PC-9 (cell line): ENCODE results near the gene TRABD. TPM values are rescaled to one million over a fixed set of nuclear protein-coding genes. Genes with fewer than 3 reads are reported as not detected.

ENCODE experiments used
- BruUV-seq: library from RNA; stranded (reverse); fragments of 400-500 nt; replicated peaks from 2 replicates; lab custom pipeline; 2021; lab: Mats Ljungman, UMichigan
- CTCF ChIA-PET: fragments of 300-600 bp; sonication (Branson Sonifier 250); formaldehyde crosslinking; loops from one replicate; lab custom pipeline; 2022; ENCODE audit warnings: antibody characterized with exemption; lab: Charles Lee
- POLR2A ChIA-PET: fragments of 300-600 bp; sonication (Branson Sonifier 250); formaldehyde crosslinking; loops from one replicate; lab custom pipeline; 2022; ENCODE audit warnings: antibody characterized with exemption; ENCODE audit not compliant: unreplicated experiment; lab: Charles Lee
- DNase-seq, 2 experiments: peaks; one replicate each; pipeline versions ENCODE4 v3.0.0 to v3.0.0-alpha.2; 2015 to 2022; ENCODE audit warnings: mixed read lengths in 1 of 2
- H2AFZ ChIP-seq: fragments of 200-600 bp; sonication (generic); 2 replicates; pipeline ENCODE4 v1.8.1; 2017; ENCODE audit warnings: antibody characterized with exemption
- H3F3A ChIP-seq: fragments of 200-600 bp; sonication (generic); 2 replicates; pipeline ENCODE4 v1.8.1; 2017; ENCODE audit warnings: antibody characterized with exemption, mild to moderate bottlenecking, low read depth; ENCODE audit not compliant: insufficient read depth
- H3K27ac ChIP-seq: fragments of 200-600 bp; sonication (generic); 2 replicates; pipeline ENCODE4 v1.6.1; 2016; ENCODE audit warnings: mixed run types
- H3K27me3 ChIP-seq: fragments of 200-600 bp; sonication (generic); 2 replicates; pipeline ENCODE4 v1.6.1; 2016; ENCODE audit warnings: low read depth, mixed run types; ENCODE audit not compliant: insufficient read depth
- H3K36me3 ChIP-seq: fragments of 200-600 bp; sonication (generic); 2 replicates; pipeline ENCODE4 v1.6.1; 2016; ENCODE audit warnings: low read depth, mixed run types
- H3K4me1 ChIP-seq: fragments of 200-600 bp; sonication (generic); replicated peaks from 2 replicates; pipeline ENCODE4 v1.6.1; 2016; ENCODE audit warnings: mixed run types; ENCODE audit not compliant: insufficient read depth
- H3K4me2 ChIP-seq: fragments of 200-600 bp; sonication (generic); 2 replicates; pipeline ENCODE4 v1.6.1; 2017; ENCODE audit warnings: mixed run types
- H3K4me3 ChIP-seq: fragments of 200-600 bp; sonication (generic); 2 replicates; pipeline ENCODE4 v1.6.1; 2016; ENCODE audit warnings: mixed run types
- H3K79me2 ChIP-seq: fragments of 200-600 bp; sonication (generic); 2 replicates; pipeline ENCODE4 v1.6.1; 2017; ENCODE audit warnings: low read depth, mixed run types
- H3K9me2 ChIP-seq: fragments of 200-600 bp; sonication (generic); 2 replicates; pipeline ENCODE4 v1.8.1; 2017; ENCODE audit warnings: mild to moderate bottlenecking; ENCODE audit not compliant: insufficient read depth
- H3K9me3 ChIP-seq: fragments of 200-600 bp; sonication (generic); 2 replicates; pipeline ENCODE4 v1.8.1; 2016; ENCODE audit warnings: low read depth; ENCODE audit not compliant: insufficient read depth
- H4K20me1 ChIP-seq: fragments of 200-600 bp; sonication (generic); 2 replicates; pipeline ENCODE4 v1.8.1; 2017; ENCODE audit not compliant: insufficient read depth
- EZH2 ChIP-seq: fragments of 200-600 bp; sonication (generic); IDR thresholded peaks from 2 replicates; pipeline ENCODE4 v1.8.0; 2017; ENCODE audit warnings: antibody characterized with exemption, low read depth
- intact Hi-C: fragments of 100-400 bp; cut with micrococcal nuclease; formaldehyde crosslinking; loops from one replicate; pipeline ENCODE4 v1.10.0; 2022; ENCODE audit not compliant: unreplicated experiment
- total RNA-seq: library from RNA; stranded (reverse); gene quantifications from 2 replicates; pipeline ENCODE4 v1.2.3, GENCODE V29; 2021
- TF ChIP-seq, protein P1 (sequence below): fragments of 200-600 bp; sonication (generic); conservative IDR thresholded peaks from 2 replicates; pipeline ENCODE4 v1.6.1; 2017; ENCODE audit warnings: mixed run types, antibody characterized with exemption, mild to moderate bottlenecking, moderate library complexity

The TRABD gene
- total RNA-seq, 1 experiment from 2014 or later: 68.2 TPM

DNA sequence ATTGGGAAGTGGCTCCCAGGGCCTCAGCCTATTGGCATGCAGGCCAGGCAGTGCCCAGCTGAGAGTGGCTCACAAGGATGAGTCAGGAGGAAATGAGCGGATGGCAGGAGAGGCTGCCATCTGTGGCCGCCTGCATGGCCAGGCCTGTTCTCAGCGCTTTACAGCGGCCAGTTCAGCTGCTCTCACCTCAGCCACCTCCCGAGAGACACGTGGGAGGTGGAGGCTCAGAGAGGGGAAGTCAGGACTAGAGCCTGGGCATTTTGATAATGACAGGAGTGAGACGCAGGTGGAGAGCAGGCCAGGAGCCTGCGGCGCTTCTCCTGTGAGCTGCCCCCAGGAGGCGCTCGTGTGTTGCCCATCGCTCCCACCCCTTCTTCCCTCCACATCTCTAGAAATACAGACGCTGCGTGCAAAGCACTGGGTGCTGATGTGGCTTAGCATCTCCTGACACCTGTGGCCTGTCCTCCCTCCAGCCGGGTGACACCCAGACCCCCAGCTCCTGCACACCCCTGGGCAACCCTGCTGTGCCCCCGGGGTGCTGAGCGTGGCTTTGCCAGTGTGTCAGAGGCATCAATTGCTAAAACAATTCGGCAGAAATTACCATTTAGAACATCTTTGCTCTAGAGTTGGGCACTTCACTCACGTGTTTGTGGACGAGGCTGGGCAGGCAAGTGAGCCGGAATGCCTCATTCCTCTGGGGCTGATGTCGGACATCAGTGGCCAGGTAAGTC is 36.6 kb upstream of the TRABD start:
- Histone ChIP-seq H3K27ac (no peak overlapping the region), H3K4me3 (no peak overlapping the region), H3K4me2 (peak overlapping the region; percentile 29), H3K4me1 (no peaks in the 10 kb centered on the region), H3K9me2 (no peaks in the 10 kb centered on the region), H3K27me3 (peaks cover 4% of the 10 kb centered on the region; the same call in 1 of the 2 replicates), H2AFZ (no peak overlapping the region), H3K36me3 (no peaks in the 10 kb centered on the region), H3K9me3 (no peaks in the 10 kb centered on the region), H3K79me2 (no peaks in the 10 kb centered on the region), H4K20me1 (no peaks in the 10 kb centered on the region), H3F3A (peaks cover 11% of the 10 kb centered on the region)
- CTCF ChIA-PET: interaction anchor here (0.5 to 1.3 kb wide), 8 partner anchors 22 to 378 kb away, joined by 3 to 5 read pairs (median 3); partner anchors contain the start of genes PANX2 and SELENOO
- DNase-seq: peak; percentile 86 to 89
- POLR2A ChIA-PET: interaction anchor here (0.6 kb wide), 1 partner anchor 231 kb away, joined by 5 read pairs; the partner anchor contains the start of genes ALG12 and CRELD2
- TF ChIP-seq, protein P1, sequence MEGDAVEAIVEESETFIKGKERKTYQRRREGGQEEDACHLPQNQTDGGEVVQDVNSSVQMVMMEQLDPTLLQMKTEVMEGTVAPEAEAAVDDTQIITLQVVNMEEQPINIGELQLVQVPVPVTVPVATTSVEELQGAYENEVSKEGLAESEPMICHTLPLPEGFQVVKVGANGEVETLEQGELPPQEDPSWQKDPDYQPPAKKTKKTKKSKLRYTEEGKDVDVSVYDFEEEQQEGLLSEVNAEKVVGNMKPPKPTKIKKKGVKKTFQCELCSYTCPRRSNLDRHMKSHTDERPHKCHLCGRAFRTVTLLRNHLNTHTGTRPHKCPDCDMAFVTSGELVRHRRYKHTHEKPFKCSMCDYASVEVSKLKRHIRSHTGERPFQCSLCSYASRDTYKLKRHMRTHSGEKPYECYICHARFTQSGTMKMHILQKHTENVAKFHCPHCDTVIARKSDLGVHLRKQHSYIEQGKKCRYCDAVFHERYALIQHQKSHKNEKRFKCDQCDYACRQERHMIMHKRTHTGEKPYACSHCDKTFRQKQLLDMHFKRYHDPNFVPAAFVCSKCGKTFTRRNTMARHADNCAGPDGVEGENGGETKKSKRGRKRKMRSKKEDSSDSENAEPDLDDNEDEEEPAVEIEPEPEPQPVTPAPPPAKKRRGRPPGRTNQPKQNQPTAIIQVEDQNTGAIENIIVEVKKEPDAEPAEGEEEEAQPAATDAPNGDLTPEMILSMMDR: peak; percentile 95
- no peak for TF ChIP-seq EZH2
- no TSS peak for BruUV-seq
- intact Hi-C loops: loop anchor here (1.0 to 10.0 kb wide), 7 partner anchors 9 to 471 kb away; partner anchors contain the start of gene SELENOO

DNA sequence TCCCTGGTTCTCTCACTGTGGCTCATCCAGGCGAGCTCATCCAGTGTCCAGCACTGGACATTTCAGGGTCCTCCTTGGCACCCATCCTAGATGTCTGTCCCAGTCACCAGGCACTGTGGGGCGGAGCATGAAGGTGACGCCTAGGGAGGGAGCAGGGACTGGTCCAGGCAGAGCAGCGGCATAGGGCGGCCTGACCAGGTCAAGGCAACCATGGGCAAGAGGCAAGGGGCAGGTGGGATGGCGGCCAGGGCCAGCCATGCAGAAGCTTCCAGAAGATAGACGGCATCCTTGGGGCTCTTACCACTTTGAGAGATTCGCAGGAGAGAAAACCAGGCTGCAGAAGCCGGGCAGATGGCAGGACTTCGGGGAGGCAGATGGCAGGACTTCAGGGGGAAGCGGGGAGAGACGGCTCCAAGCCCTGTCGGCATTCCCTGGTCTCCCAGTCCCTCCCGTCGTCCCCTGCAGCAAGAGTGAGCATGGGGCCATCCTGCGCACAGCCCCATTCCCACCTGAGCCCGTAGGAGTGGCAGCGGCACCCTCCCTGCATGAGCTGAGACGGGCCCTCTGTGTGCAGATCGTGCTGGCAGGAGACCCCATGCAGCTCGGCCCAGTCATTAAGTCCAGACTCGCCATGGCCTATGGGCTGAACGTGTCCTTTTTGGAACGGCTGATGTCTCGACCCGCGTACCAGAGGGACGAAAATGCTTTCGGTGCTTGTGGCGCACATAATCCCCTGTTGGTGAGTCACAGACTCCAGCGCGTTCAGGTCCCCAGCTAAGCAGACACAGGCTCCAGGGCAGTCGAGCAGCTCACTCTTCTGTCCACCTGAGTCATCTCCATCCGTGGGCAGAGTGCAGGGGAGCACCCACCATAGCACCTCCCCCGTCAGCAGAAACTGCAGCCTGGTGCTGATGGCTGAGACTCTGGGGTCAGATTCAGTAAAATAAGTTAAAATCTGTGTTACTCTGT is 35.3 kb upstream of the TRABD start:
- TF ChIP-seq, protein P1: no peak
- TF ChIP-seq EZH2: no peak
- Histone ChIP-seq H4K20me1 (no peaks in the 10 kb centered on the region), H3K27me3 (peaks cover 4% of the 10 kb centered on the region; the same call in 1 of the 2 replicates), H3K4me2 (no peak overlapping the region), H3K36me3 (no peaks in the 10 kb centered on the region), H2AFZ (no peak overlapping the region), H3F3A (peaks cover 11% of the 10 kb centered on the region), H3K9me3 (no peaks in the 10 kb centered on the region), H3K27ac (no peak overlapping the region), H3K9me2 (no peaks in the 10 kb centered on the region), H3K4me3 (no peak overlapping the region), H3K4me1 (no peaks in the 10 kb centered on the region), H3K79me2 (no peaks in the 10 kb centered on the region)
- ChIA-PET CTCF (interaction anchor here (1.3 kb wide), 1 partner anchor 61 kb away, joined by 3 read pairs; no protein-coding TSS in a partner anchor), POLR2A (no interaction called here)
- no TSS peak for BruUV-seq
- intact Hi-C loops: no loop called here
- peak in 1 of 2 experiments; percentile 26 for DNase-seq
